Activated T-cell treated with anti-CD3 and anti-CD28 coated beads, Interleukin-2, amount 50 U/mL, for 24 hours (primary cell): ENCODE results near the gene AMBRA1.

Source experiments
- DNase-seq: peaks from one replicate; pipeline ENCODE4 v3.0.0-alpha.2; 2020
- H3K27ac Mint-ChIP-seq: 2 replicates; pipeline ENCODE4 v1.8.0; 2020; ENCODE audit warnings: mild to moderate bottlenecking, mixed read lengths
- H3K27me3 Mint-ChIP-seq: 2 replicates; pipeline ENCODE4 v1.8.0; 2020; ENCODE audit warnings: mixed read lengths
- H3K36me3 Mint-ChIP-seq: 2 replicates; pipeline ENCODE4 v1.8.0; 2020; ENCODE audit warnings: low read depth, mixed read lengths
- H3K4me1 Mint-ChIP-seq: 2 replicates; pipeline ENCODE4 v1.8.0; 2020; ENCODE audit warnings: low read depth, mixed read lengths
- H3K4me3 Mint-ChIP-seq: 2 replicates; pipeline ENCODE4 v1.8.0; 2020; ENCODE audit warnings: mild to moderate bottlenecking, moderate library complexity, mixed read lengths
- H3K9me3 Mint-ChIP-seq: 2 replicates; pipeline ENCODE4 v1.8.0; 2020; ENCODE audit warnings: mixed read lengths

Gene AMBRA1

GRCh38 chr11:46477136-46477535 lies 116.7 kb downstream of the AMBRA1 start:
- DNase-seq = no peak
- H3K4me1 Mint-ChIP-seq = peaks cover 44% of the 10 kb centered on the region
- no peak overlapping the region for H3K4me3 Mint-ChIP-seq
- no peaks in the 10 kb centered on the region for H3K9me3 Mint-ChIP-seq
- no peak overlapping the region for H3K27ac Mint-ChIP-seq
- peaks cover 15% of the 10 kb centered on the region for H3K36me3 Mint-ChIP-seq
- no peaks in the 10 kb centered on the region for H3K27me3 Mint-ChIP-seq

GRCh38 chr11:46475926-46476545 lies 117.8 kb downstream of the AMBRA1 start:
- H3K27ac Mint-ChIP-seq = peak overlapping the region; percentile 71
- peaks cover 44% of the 10 kb centered on the region for H3K4me1 Mint-ChIP-seq
- no peaks in the 10 kb centered on the region for H3K27me3 Mint-ChIP-seq
- no peaks in the 10 kb centered on the region for H3K9me3 Mint-ChIP-seq
- peaks cover 9% of the 10 kb centered on the region for H3K36me3 Mint-ChIP-seq
- DNase-seq = no peak
- no peak overlapping the region for H3K4me3 Mint-ChIP-seq

GRCh38 chr11:46475051-46475925 lies 118.5 kb downstream of the AMBRA1 start:
- Mint-ChIP-seq H3K4me3 (no peak overlapping the region), H3K4me1 (peaks cover 44% of the 10 kb centered on the region), H3K36me3 (peaks cover 9% of the 10 kb centered on the region), H3K27ac (peak overlapping the region; percentile 71), H3K27me3 (no peaks in the 10 kb centered on the region), H3K9me3 (no peaks in the 10 kb centered on the region)
- DNase-seq = no peak

GRCh38 chr11:46472662-46472994 lies 121.2 kb downstream of the AMBRA1 start:
- H3K4me3 Mint-ChIP-seq = no peak overlapping the region
- no peak for DNase-seq
- peaks cover 14% of the 10 kb centered on the region for H3K36me3 Mint-ChIP-seq
- no peak overlapping the region for H3K27ac Mint-ChIP-seq
- no peaks in the 10 kb centered on the region for H3K9me3 Mint-ChIP-seq
- H3K4me1 Mint-ChIP-seq = peaks cover 38% of the 10 kb centered on the region
- H3K27me3 Mint-ChIP-seq = no peaks in the 10 kb centered on the region

GRCh38 chr11:46471943-46472661 lies 121.7 kb downstream of the AMBRA1 start:
- H3K4me3 Mint-ChIP-seq = no peak overlapping the region
- no peak overlapping the region for H3K27ac Mint-ChIP-seq
- no peak for DNase-seq
- no peaks in the 10 kb centered on the region for H3K9me3 Mint-ChIP-seq
- H3K4me1 Mint-ChIP-seq = peaks cover 38% of the 10 kb centered on the region
- no peaks in the 10 kb centered on the region for H3K27me3 Mint-ChIP-seq
- peaks cover 16% of the 10 kb centered on the region for H3K36me3 Mint-ChIP-seq

GRCh38 chr11:46469926-46470325 lies 123.9 kb downstream of the AMBRA1 start:
- Mint-ChIP-seq H3K36me3 (peaks cover 15% of the 10 kb centered on the region), H3K4me1 (peaks cover 25% of the 10 kb centered on the region), H3K27me3 (no peaks in the 10 kb centered on the region), H3K27ac (no peak overlapping the region), H3K4me3 (no peak overlapping the region), H3K9me3 (no peaks in the 10 kb centered on the region)
- no peak for DNase-seq

- H3K27ac Mint-ChIP-seq = no peak overlapping the region
Observed at GRCh38 chr11:46465683-46466082, 128.1 kb downstream of the AMBRA1 start.

GRCh38 chr11:46463701-46464421 lies 130.0 kb downstream of the AMBRA1 start:
- H3K9me3 Mint-ChIP-seq = no peaks in the 10 kb centered on the region
- no peak overlapping the region for H3K27ac Mint-ChIP-seq
- H3K36me3 Mint-ChIP-seq = peaks cover 13% of the 10 kb centered on the region
- no peak for DNase-seq
- no peaks in the 10 kb centered on the region for H3K27me3 Mint-ChIP-seq
- no peak overlapping the region for H3K4me3 Mint-ChIP-seq
- H3K4me1 Mint-ChIP-seq = peaks cover 5% of the 10 kb centered on the region

More at GRCh38 chr11:46465683-46466082, 128.1 kb downstream of the AMBRA1 start:
- H3K27me3 Mint-ChIP-seq = no peaks in the 10 kb centered on the region
- H3K4me3 Mint-ChIP-seq = no peak overlapping the region
- no peak for DNase-seq
- peaks cover 13% of the 10 kb centered on the region for H3K36me3 Mint-ChIP-seq
- H3K4me1 Mint-ChIP-seq = peaks cover 5% of the 10 kb centered on the region
- H3K9me3 Mint-ChIP-seq = no peaks in the 10 kb centered on the region

- peaks cover 10% of the 10 kb centered on the region for H3K4me1 Mint-ChIP-seq
- H3K9me3 Mint-ChIP-seq = no peaks in the 10 kb centered on the region
- no peak overlapping the region for H3K27ac Mint-ChIP-seq
- H3K4me3 Mint-ChIP-seq = no peak overlapping the region
- H3K36me3 Mint-ChIP-seq = peaks cover 3% of the 10 kb centered on the region
- H3K27me3 Mint-ChIP-seq = no peaks in the 10 kb centered on the region
- DNase-seq = no peak
Observed at GRCh38 chr11:46461461-46461927, 132.3 kb downstream of the AMBRA1 start.

- H3K27me3 Mint-ChIP-seq = no peaks in the 10 kb centered on the region
- DNase-seq = no peak
- H3K4me1 Mint-ChIP-seq = peaks cover 14% of the 10 kb centered on the region
- no peak overlapping the region for H3K27ac Mint-ChIP-seq
- H3K36me3 Mint-ChIP-seq = no peaks in the 10 kb centered on the region
- H3K9me3 Mint-ChIP-seq = no peaks in the 10 kb centered on the region
- no peak overlapping the region for H3K4me3 Mint-ChIP-seq
Observed at GRCh38 chr11:46458491-46458890, 135.3 kb downstream of the AMBRA1 start.

- DNase-seq = no peak
- H3K4me3 Mint-ChIP-seq = no peak overlapping the region
- H3K36me3 Mint-ChIP-seq = no peaks in the 10 kb centered on the region
Observed at GRCh38 chr11:46457659-46458424, 136.0 kb downstream of the AMBRA1 start.

GRCh38 chr11:46457021-46457420 lies 136.8 kb downstream of the AMBRA1 start:
- no peak for DNase-seq
- no peaks in the 10 kb centered on the region for H3K9me3 Mint-ChIP-seq
- H3K36me3 Mint-ChIP-seq = no peaks in the 10 kb centered on the region
- no peaks in the 10 kb centered on the region for H3K27me3 Mint-ChIP-seq
- no peak overlapping the region for H3K4me3 Mint-ChIP-seq
- peaks cover 16% of the 10 kb centered on the region for H3K4me1 Mint-ChIP-seq
- peak overlapping the region; percentile 31 for H3K27ac Mint-ChIP-seq

More at GRCh38 chr11:46457659-46458424, 136.0 kb downstream of the AMBRA1 start:
- no peaks in the 10 kb centered on the region for H3K9me3 Mint-ChIP-seq
- H3K27me3 Mint-ChIP-seq = no peaks in the 10 kb centered on the region
- H3K27ac Mint-ChIP-seq = peak overlapping the region; percentile 31
- peaks cover 16% of the 10 kb centered on the region for H3K4me1 Mint-ChIP-seq

- DNase-seq = no peak
- H3K36me3 Mint-ChIP-seq = no peaks in the 10 kb centered on the region
- H3K9me3 Mint-ChIP-seq = no peaks in the 10 kb centered on the region
- no peak overlapping the region for H3K4me3 Mint-ChIP-seq
- peaks cover 16% of the 10 kb centered on the region for H3K4me1 Mint-ChIP-seq
- H3K27me3 Mint-ChIP-seq = no peaks in the 10 kb centered on the region
- no peak overlapping the region for H3K27ac Mint-ChIP-seq
Observed at GRCh38 chr11:46456269-46457001, 137.4 kb downstream of the AMBRA1 start.
